MM.1S (cell line): ENCODE data around the gene SDR42E2.

ENCODE experiments used
- DNase-seq: peaks from one replicate; pipeline ENCODE4 v3.0.0-alpha.2; 2015
- H2AFZ ChIP-seq: fragments of 300-600 bp; sonication (generic); 2 replicates; pipeline ENCODE4 v1.6.0; 2016; ENCODE audit warnings: antibody characterized with exemption, low read length
- H3F3A ChIP-seq: fragments of 300-600 bp; sonication (generic); 2 replicates; pipeline ENCODE4 v1.6.1; 2016; ENCODE audit warnings: mild to moderate bottlenecking, antibody characterized with exemption, low read length, moderate library complexity, mixed read lengths; ENCODE audit not compliant: insufficient read depth
- H3K27ac ChIP-seq: fragments of 300-600 bp; sonication (generic); 2 replicates; pipeline ENCODE4 v1.5.1; 2016; ENCODE audit warnings: mild to moderate bottlenecking, low read length
- H3K27me3 ChIP-seq: fragments of 300-600 bp; sonication (generic); replicated peaks from 2 replicates; pipeline ENCODE4 v1.6.0; 2016; ENCODE audit warnings: low read length; ENCODE audit not compliant: insufficient read depth
- H3K36me3 ChIP-seq: fragments of 300-600 bp; sonication (generic); replicated peaks from 2 replicates; pipeline ENCODE4 v1.6.1; 2016; ENCODE audit warnings: mild to moderate bottlenecking, low read length, mixed read lengths; ENCODE audit not compliant: insufficient read depth
- H3K4me1 ChIP-seq: fragments of 300-600 bp; sonication (generic); 2 replicates; pipeline ENCODE4 v1.6.1; 2016; ENCODE audit warnings: low read length, mixed read lengths
- H3K4me2 ChIP-seq: fragments of 300-600 bp; sonication (generic); 2 replicates; pipeline ENCODE4 v1.6.0; 2016; ENCODE audit warnings: low read depth, low read length
- H3K4me3 ChIP-seq: fragments of 300-600 bp; sonication (generic); 2 replicates; pipeline ENCODE4 v1.5.1; 2016; ENCODE audit warnings: low read length, mixed read lengths
- H3K79me2 ChIP-seq: fragments of 300-600 bp; sonication (generic); 2 replicates; pipeline ENCODE4 v1.6.1; 2016; ENCODE audit warnings: mixed run types, low read length, mixed read lengths
- H3K9ac ChIP-seq: fragments of 300-600 bp; sonication (generic); 2 replicates; pipeline ENCODE4 v1.6.1; 2016; ENCODE audit warnings: low read length, mixed read lengths
- H3K9me2 ChIP-seq: fragments of 300-600 bp; sonication (generic); replicated peaks from 2 replicates; pipeline ENCODE4 v1.6.1; 2016; ENCODE audit warnings: mild to moderate bottlenecking, low read length, mixed read lengths; ENCODE audit not compliant: insufficient read depth
- H3K9me3 ChIP-seq: fragments of 300-600 bp; sonication (generic); replicated peaks from 2 replicates; pipeline ENCODE4 v1.6.1; 2016; ENCODE audit warnings: mild to moderate bottlenecking, low read length, mixed read lengths; ENCODE audit not compliant: insufficient read depth
- H4K20me1 ChIP-seq: fragments of 300-600 bp; sonication (generic); 2 replicates; pipeline ENCODE4 v1.6.1; 2016; ENCODE audit warnings: mild to moderate bottlenecking, low read length, moderate library complexity, mixed read lengths; ENCODE audit not compliant: insufficient read depth
- EZH2 ChIP-seq: fragments of 300-600 bp; sonication (generic); optimal IDR thresholded peaks from 2 replicates; pipeline ENCODE3; 2017; ENCODE audit warnings: low read depth, mild to moderate bottlenecking, antibody characterized with exemption, low read length, mixed read lengths
- EZH2phosphoT487 ChIP-seq: fragments of 300-600 bp; sonication (generic); IDR thresholded peaks from 2 replicates; pipeline ENCODE4 v1.6.1; 2018; ENCODE audit warnings: antibody characterized with exemption, low read length
- TF ChIP-seq, protein P1 (sequence below): fragments of 300-600 bp; sonication (generic); IDR thresholded peaks from 2 replicates; pipeline ENCODE4 v1.5.1; 2016; ENCODE audit warnings: antibody characterized with exemption, low read length, mixed read lengths

SDR42E2 gene

DNA sequence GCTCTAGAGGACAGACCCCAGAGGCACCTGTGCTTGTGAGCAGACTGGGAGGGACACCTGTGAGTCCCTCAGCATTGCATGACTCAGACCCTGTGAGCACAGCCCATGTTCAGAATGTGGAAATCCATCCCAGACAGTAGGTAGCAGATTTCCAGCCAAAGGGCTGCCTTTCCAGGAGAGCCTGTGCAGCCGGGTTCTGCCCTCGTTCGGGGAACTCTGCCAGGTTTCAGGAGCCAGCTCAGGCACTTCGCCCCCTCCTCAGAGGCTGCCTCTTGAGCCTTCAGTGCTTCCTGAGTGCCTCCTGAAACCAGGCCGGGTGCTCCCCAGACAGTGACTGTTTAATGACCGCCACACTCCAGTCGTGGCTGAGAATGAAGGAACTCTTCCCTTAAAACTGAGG lies 23.3 kb upstream of the SDR42E2 start:
- no peaks in the 10 kb centered on the region for H3K4me1 ChIP-seq
- no peak overlapping the region for H3K9ac ChIP-seq
- no peaks in the 10 kb centered on the region for H4K20me1 ChIP-seq
- no peak overlapping the region for H3K27ac ChIP-seq
- H3F3A ChIP-seq = no peaks in the 10 kb centered on the region
- no peak for DNase-seq
- H3K4me2 ChIP-seq = no peak overlapping the region
- H3K4me3 ChIP-seq = no peak overlapping the region
- no peaks in the 10 kb centered on the region for H3K36me3 ChIP-seq
- H3K9me2 ChIP-seq = no peaks in the 10 kb centered on the region
- no peak for TF ChIP-seq EZH2
- TF ChIP-seq EZH2phosphoT487 = no peak
- TF ChIP-seq, protein P1, sequence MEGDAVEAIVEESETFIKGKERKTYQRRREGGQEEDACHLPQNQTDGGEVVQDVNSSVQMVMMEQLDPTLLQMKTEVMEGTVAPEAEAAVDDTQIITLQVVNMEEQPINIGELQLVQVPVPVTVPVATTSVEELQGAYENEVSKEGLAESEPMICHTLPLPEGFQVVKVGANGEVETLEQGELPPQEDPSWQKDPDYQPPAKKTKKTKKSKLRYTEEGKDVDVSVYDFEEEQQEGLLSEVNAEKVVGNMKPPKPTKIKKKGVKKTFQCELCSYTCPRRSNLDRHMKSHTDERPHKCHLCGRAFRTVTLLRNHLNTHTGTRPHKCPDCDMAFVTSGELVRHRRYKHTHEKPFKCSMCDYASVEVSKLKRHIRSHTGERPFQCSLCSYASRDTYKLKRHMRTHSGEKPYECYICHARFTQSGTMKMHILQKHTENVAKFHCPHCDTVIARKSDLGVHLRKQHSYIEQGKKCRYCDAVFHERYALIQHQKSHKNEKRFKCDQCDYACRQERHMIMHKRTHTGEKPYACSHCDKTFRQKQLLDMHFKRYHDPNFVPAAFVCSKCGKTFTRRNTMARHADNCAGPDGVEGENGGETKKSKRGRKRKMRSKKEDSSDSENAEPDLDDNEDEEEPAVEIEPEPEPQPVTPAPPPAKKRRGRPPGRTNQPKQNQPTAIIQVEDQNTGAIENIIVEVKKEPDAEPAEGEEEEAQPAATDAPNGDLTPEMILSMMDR = no peak
- H3K9me3 ChIP-seq = no peaks in the 10 kb centered on the region
- H3K79me2 ChIP-seq = no peaks in the 10 kb centered on the region
- H3K27me3 ChIP-seq = no peaks in the 10 kb centered on the region
- no peak overlapping the region for H2AFZ ChIP-seq

DNA sequence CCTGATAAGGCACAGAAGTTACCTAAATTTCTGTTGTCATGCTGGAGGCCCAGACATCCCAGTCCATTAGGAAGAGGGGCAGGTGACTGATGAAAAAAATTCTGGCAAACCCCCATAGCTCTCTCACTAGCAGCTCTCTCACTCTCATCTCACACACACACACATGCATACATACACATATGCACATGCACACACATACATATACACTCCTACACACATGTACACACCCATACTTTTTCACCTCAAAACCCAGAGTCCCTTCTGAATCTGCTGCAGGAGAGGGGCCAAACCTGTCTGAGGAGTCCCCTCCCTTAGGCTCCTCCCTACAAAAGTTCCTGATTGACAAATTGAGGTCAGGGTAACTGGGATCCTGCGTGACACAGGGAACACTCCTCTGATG lies 22.6 kb upstream of the SDR42E2 start:
- H3K4me1 ChIP-seq = no peaks in the 10 kb centered on the region
- no peaks in the 10 kb centered on the region for H3K9me2 ChIP-seq
- H4K20me1 ChIP-seq = no peaks in the 10 kb centered on the region
- no peak overlapping the region for H3K4me2 ChIP-seq
- no peak overlapping the region for H3K9ac ChIP-seq
- H3K9me3 ChIP-seq = no peaks in the 10 kb centered on the region
- no peaks in the 10 kb centered on the region for H3K36me3 ChIP-seq
- H2AFZ ChIP-seq = no peak overlapping the region
- no peaks in the 10 kb centered on the region for H3K27me3 ChIP-seq
- H3K79me2 ChIP-seq = no peaks in the 10 kb centered on the region
- H3F3A ChIP-seq = no peaks in the 10 kb centered on the region
- H3K4me3 ChIP-seq = no peak overlapping the region
- DNase-seq = no peak
- no peak overlapping the region for H3K27ac ChIP-seq
- TF ChIP-seq EZH2phosphoT487 (no peak), EZH2 (no peak)
- TF ChIP-seq, protein P1 = no peak

DNA sequence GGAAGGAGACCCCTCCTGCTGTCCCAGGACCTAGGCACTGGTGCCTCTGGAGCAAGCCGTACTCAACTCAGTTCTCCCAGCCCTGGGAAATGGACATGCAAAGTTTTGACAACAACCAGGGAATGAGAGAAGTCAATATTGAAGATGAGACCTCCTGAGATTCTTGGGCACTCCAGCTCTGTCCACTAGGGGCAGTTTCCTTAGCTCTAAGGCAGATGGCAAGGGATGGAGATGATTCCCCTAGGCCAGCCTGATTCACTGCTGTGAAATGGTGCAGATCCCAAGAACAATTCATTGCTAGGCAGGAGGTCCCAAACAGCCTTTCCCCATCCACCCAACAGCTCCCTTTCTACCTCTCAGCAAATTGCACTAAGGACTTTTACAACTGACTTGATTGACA lies 20.5 kb upstream of the SDR42E2 start:
- Histone ChIP-seq H4K20me1 (no peaks in the 10 kb centered on the region), H2AFZ (no peak overlapping the region), H3K4me3 (no peak overlapping the region), H3K9me3 (no peaks in the 10 kb centered on the region), H3K79me2 (no peaks in the 10 kb centered on the region), H3K9me2 (no peaks in the 10 kb centered on the region), H3K9ac (no peak overlapping the region), H3K27me3 (no peaks in the 10 kb centered on the region), H3K27ac (no peak overlapping the region), H3K36me3 (no peaks in the 10 kb centered on the region), H3K4me1 (no peaks in the 10 kb centered on the region), H3K4me2 (no peak overlapping the region), H3F3A (no peaks in the 10 kb centered on the region)
- TF ChIP-seq, protein P1 = peak; percentile 48
- TF ChIP-seq EZH2 (no peak), EZH2phosphoT487 (no peak)
- DNase-seq = no peak
